ENCODE results near the gene RIOK3. TPM values are rescaled to one million over a fixed set of nuclear protein-coding genes. Genes with fewer than 3 reads are reported as not detected.
"Not testable (repeated sequence)": the region's sequence is repeated elsewhere in the genome, so short reads cannot be mapped to it uniquely, and the experiment has no call there.

Gene RIOK3
- total and polyA plus RNA-seq, 9 donors: 21.5 to 48.3 (median 39.2) TPM

- H3K4me3 ChIP-seq: no peak overlapping the region
These were observed 31.6 kb downstream of the RIOK3 start for GRCh38 chr18:23484561-23485182.

GRCh38 chr18:23485386-23485785 is 32.3 kb downstream of the RIOK3 start:
- no peaks in the 10 kb centered on the region for H3K27me3 ChIP-seq
- no peaks in the 10 kb centered on the region for H3K36me3 ChIP-seq
- H3K4me3 ChIP-seq: no peak overlapping the region
- intact Hi-C loops (cut with DNase I): no loop called here
- WGBS, 3 donors: 89 to 94% (median 93%) methylated on average over 7 of the region's 7 CpGs
- no peak for TF ChIP-seq CTCF (IDR thresholded peaks at IDR 0.05)
- no peak for TF ChIP-seq POLR2A (IDR thresholded peaks at IDR 0.05)
- TF ChIP-seq EP300 (IDR thresholded peaks at IDR 0.05): no peak
- no peaks in the 10 kb centered on the region for H3K9me3 ChIP-seq
- H3K27ac ChIP-seq: no peak overlapping the region
- DNase-seq: no peak
- peaks cover 2% of the 10 kb centered on the region for H3K4me1 ChIP-seq (ENCODE audit: insufficient read depth)

More at GRCh38 chr18:23484561-23485182, 31.6 kb downstream of the RIOK3 start:
- no peaks in the 10 kb centered on the region for H3K27me3 ChIP-seq
- H3K4me1 ChIP-seq (ENCODE audit: insufficient read depth): peaks cover 2% of the 10 kb centered on the region
- no peak overlapping the region for H3K27ac ChIP-seq
- WGBS, 3 donors: 21 to 35% (median 26%) methylated on average over 8 of the region's 8 CpGs
- no peaks in the 10 kb centered on the region for H3K9me3 ChIP-seq
- no peak for DNase-seq
- H3K36me3 ChIP-seq: no peaks in the 10 kb centered on the region
- TF ChIP-seq CTCF (IDR thresholded peaks at IDR 0.05) (no peak), EP300 (IDR thresholded peaks at IDR 0.05) (no peak), POLR2A (IDR thresholded peaks at IDR 0.05) (no peak)
- intact Hi-C loops (cut with DNase I): no loop called here

- no peak for DNase-seq
- Histone ChIP-seq H3K36me3 (no peaks in the 10 kb centered on the region), H3K4me1 (ENCODE audit: insufficient read depth) (peaks cover 2% of the 10 kb centered on the region), H3K27me3 (no peaks in the 10 kb centered on the region), H3K9me3 (no peaks in the 10 kb centered on the region), H3K4me3 (peak overlapping the region; percentile 16), H3K27ac (peak overlapping the region in 1 of 2 donors; percentile 37)
- TF ChIP-seq EP300 (IDR thresholded peaks at IDR 0.05) (no peak), CTCF (IDR thresholded peaks at IDR 0.05) (no peak), POLR2A (IDR thresholded peaks at IDR 0.05) (no peak)
- WGBS, 3 donors: 23 to 39% (median 27%) methylated on average over 14 of the region's 14 CpGs
- intact Hi-C loops (cut with DNase I): no loop called here
These were observed 34.9 kb downstream of the RIOK3 start for GRCh38 chr18:23487738-23488570.

- H3K4me1 ChIP-seq (ENCODE audit: insufficient read depth); H3K9me3 ChIP-seq; H3K27ac ChIP-seq; H3K27me3 ChIP-seq; H3K4me3 ChIP-seq; intact Hi-C loops (cut with DNase I); DNase-seq; H3K36me3 ChIP-seq: not testable (repeated sequence)
- 67 to 83% (median 68%) methylated on average over 5 of the region's 5 CpGs for WGBS, 3 donors
These were observed 36.5 kb downstream of the RIOK3 start for GRCh38 chr18:23489586-23489985.

GRCh38 chr18:23493654-23494053 is 40.6 kb downstream of the RIOK3 start:
- Histone ChIP-seq H3K36me3 (no peaks in the 10 kb centered on the region), H3K27ac (no peak overlapping the region), H3K27me3 (no peaks in the 10 kb centered on the region), H3K4me1 (ENCODE audit: insufficient read depth) (no peaks in the 10 kb centered on the region), H3K4me3 (no peak overlapping the region), H3K9me3 (no peaks in the 10 kb centered on the region)
- no peak for TF ChIP-seq EP300 (IDR thresholded peaks at IDR 0.05)
- TF ChIP-seq POLR2A (IDR thresholded peaks at IDR 0.05): no peak
- no peak for TF ChIP-seq CTCF (IDR thresholded peaks at IDR 0.05)
- DNase-seq: no peak
- WGBS, 3 donors: 82 to 90% (median 89%) methylated on average over 1 of the region's 1 CpG
- intact Hi-C loops (cut with DNase I): no loop called here

All from ovary (tissue), 9 donors.